Endothelial cell of umbilical vein (primary cell): Measurements from ENCODE around the gene C2CD4D. TPM values are rescaled to one million over a fixed set of nuclear protein-coding genes. Genes with fewer than 3 reads are reported as not detected.

Source experiments
- BruUV-seq: library from RNA; stranded (reverse); fragments of 400-500 nt; replicated peaks from 2 replicates; lab custom pipeline; 2021; lab: Mats Ljungman, UMichigan
- CTCF ChIA-PET: fragments of 300-600, 350-600 bp; sonication (Branson Sonifier 250); formaldehyde crosslinking; loops from one replicate; lab custom pipeline; 2021; ENCODE audit warnings: antibody characterized with exemption, inconsistent platforms; lab: Charles Lee
- POLR2A ChIA-PET: fragments of 300-600, 350-600 bp; sonication (Branson Sonifier 250); formaldehyde crosslinking; loops from one replicate; lab custom pipeline; 2021; ENCODE audit warnings: antibody characterized with exemption, inconsistent platforms; lab: Charles Lee
- DNase-seq: peaks from one replicate; pipeline ENCODE4 v3.0.0-alpha.2; 2011; ENCODE audit warnings: low read depth, low spot score
- FAIRE-seq: peaks from 2 replicates; lab custom pipeline; 2011; peaks lifted over from hg19 to GRCh38; lab: Jason Lieb, UNC
- H2AFZ ChIP-seq: 2 replicates; pipeline ENCODE4 v1.6.0; 2012; ENCODE audit warnings: low read depth, low read length, control low read depth, inconsistent platforms
- H3K27ac ChIP-seq: 2 replicates; pipeline ENCODE4 v1.5.1; 2011; ENCODE audit warnings: low read depth, mild to moderate bottlenecking, control low read depth, low read length, moderate library complexity; ENCODE audit not compliant: insufficient read depth
- H3K27me3 ChIP-seq, 2 experiments: 2 replicates each; pipeline versions ENCODE4 v1.6.0 to v1.6.1; 2011; ENCODE audit warnings: low read length in 2 of 2, mixed read lengths in 1 of 2; ENCODE audit not compliant: control insufficient read depth in 2 of 2, insufficient read depth in 2 of 2
- H3K36me3 ChIP-seq, 2 experiments: 2 replicates in 1 of 2; 3 replicates in 1 of 2; pipeline ENCODE4 v1.5.1; 2011; ENCODE audit warnings: low read length in 2 of 2, mild to moderate bottlenecking in 1 of 2, moderate library complexity in 1 of 2; ENCODE audit not compliant: control insufficient read depth in 2 of 2, insufficient read depth in 2 of 2; ENCODE audit errors: extremely low read depth in 1 of 2
- H3K4me1 ChIP-seq: 3 replicates; pipeline ENCODE4 v1.5.1; 2011; ENCODE audit warnings: mild to moderate bottlenecking, low read length; ENCODE audit not compliant: control insufficient read depth, insufficient read depth; ENCODE audit errors: extremely low read depth
- H3K4me2 ChIP-seq: 2 replicates; pipeline ENCODE4 v1.6.1; 2011; ENCODE audit warnings: low read length, control low read depth, mixed read lengths; ENCODE audit not compliant: insufficient read depth
- H3K4me3 ChIP-seq, 3 experiments: fragments of 200-600 bp in 1 of 3; sonication (generic), shearing (Covaris generic) in 1 of 3; replicated peaks in 1 of 3; 2 replicates each; pipeline ENCODE4 v1.5.1; 2011 to 2016; ENCODE audit warnings: control low read depth in 3 of 3, low read length in 3 of 3, mild to moderate bottlenecking in 2 of 3, inconsistent platforms in 1 of 3, low read depth in 1 of 3, moderate library complexity in 1 of 3; ENCODE audit not compliant: insufficient read depth in 1 of 3
- H3K79me2 ChIP-seq: 2 replicates; pipeline ENCODE4 v1.6.0; 2012; ENCODE audit warnings: low read length, inconsistent platforms; ENCODE audit not compliant: control insufficient read depth, insufficient read depth
- H3K9ac ChIP-seq: replicated peaks from 2 replicates; pipeline ENCODE3; 2011; ENCODE audit warnings: low read length, control low read depth; ENCODE audit not compliant: insufficient read depth; ENCODE audit errors: extremely low read depth
- H3K9me1 ChIP-seq: replicated peaks from 3 replicates; pipeline ENCODE4 v1.6.0; 2011; ENCODE audit warnings: mild to moderate bottlenecking, low read length; ENCODE audit not compliant: control insufficient read depth, insufficient read depth; ENCODE audit errors: extremely low read depth
- H3K9me3 ChIP-seq: replicated peaks from 2 replicates; pipeline ENCODE4 v1.5.1; 2012; ENCODE audit warnings: low read length, inconsistent platforms; ENCODE audit not compliant: control insufficient read depth, insufficient read depth
- H4K20me1 ChIP-seq: replicated peaks from 2 replicates; pipeline ENCODE3; 2011; ENCODE audit warnings: mild to moderate bottlenecking, low read length; ENCODE audit not compliant: control insufficient read depth, insufficient read depth; ENCODE audit errors: extremely low read depth
- CTCF ChIP-seq, 2 donors: IDR thresholded peaks; 1 replicate in 1 of 2; 2 replicates in 1 of 2; pipeline ENCODE4 v1.5.1; 2011; ENCODE audit warnings: low read length in 2 of 2, mild to moderate bottlenecking in 2 of 2, moderate library complexity in 2 of 2, control low read depth in 1 of 2, inconsistent platforms in 1 of 2, low read depth in 1 of 2; ENCODE audit not compliant: insufficient read depth in 1 of 2; ENCODE audit errors: extremely low read depth in 1 of 2
- EZH2 ChIP-seq: IDR thresholded peaks from 2 replicates; pipeline ENCODE4 v1.6.1; 2012; ENCODE audit warnings: borderline replicate concordance, low read depth, mild to moderate bottlenecking, moderate library complexity, low read length, inconsistent platforms; ENCODE audit not compliant: severe bottlenecking
- FOS ChIP-seq: IDR thresholded peaks from 2 replicates; pipeline ENCODE4 v1.6.1; 2011; ENCODE audit warnings: mild to moderate bottlenecking, low read length, moderate library complexity, borderline replicate concordance; ENCODE audit not compliant: insufficient read depth
- GATA2 ChIP-seq: IDR thresholded peaks from 2 replicates; pipeline ENCODE4 v1.7.0; 2011; ENCODE audit warnings: low read depth, mild to moderate bottlenecking, moderate library complexity, mixed read lengths, low read length; ENCODE audit not compliant: insufficient read length, insufficient read depth
- JUN ChIP-seq: IDR thresholded peaks from 2 replicates; pipeline ENCODE4 v1.6.1; 2011; ENCODE audit warnings: borderline replicate concordance, low read depth; ENCODE audit not compliant: insufficient read length, insufficient read depth
- MAX ChIP-seq: IDR thresholded peaks from 2 replicates; pipeline ENCODE4 v1.6.1; 2011; ENCODE audit not compliant: insufficient read depth, insufficient read length
- MYC ChIP-seq: IDR thresholded peaks from one replicate; pipeline ENCODE4 v1.6.1; 2011; ENCODE audit warnings: mild to moderate bottlenecking, low read depth, low read length
- POLR2A ChIP-seq: IDR thresholded peaks from 2 replicates; pipeline ENCODE4 v1.6.1; 2012; ENCODE audit warnings: low read depth, mild to moderate bottlenecking, control low read depth, low read length
- POLR2AphosphoS5 ChIP-seq: IDR thresholded peaks from 2 replicates; pipeline ENCODE4 v1.6.1; 2012; ENCODE audit warnings: low read depth, mild to moderate bottlenecking, control low read depth, low read length, moderate library complexity; ENCODE audit not compliant: insufficient read depth
- dilution Hi-C: fragments of 300-500 bp; cut with MboI; formaldehyde crosslinking; loops from one replicate; pipeline ENCODE4 v1.15.0; 2019; ENCODE audit warnings: low sequenced_read_pairs; ENCODE audit not compliant: extremely low pct_ligation_motif_present
- intact Hi-C: fragments of 100-400 bp; cut with micrococcal nuclease; formaldehyde crosslinking; loops from one replicate; pipeline ENCODE4 v1.10.0; 2022
- polyA plus RNA-seq, 4 experiments: library from polyadenylated mRNA; depleted of rRNA in 3 of 4; stranded (reverse) in 3 of 4; unstranded in 1 of 4; fragments of >200 nt; gene quantifications; 2 replicates each; pipeline versions ENCODE4 v1.2.1 to v1.2.3, GENCODE V29; 2011 to 2012; ENCODE audit warnings: missing spikeins in 1 of 4
- total RNA-seq: library from RNA; stranded (reverse); gene quantifications from 2 replicates; pipeline ENCODE4 v1.2.3, GENCODE V29; 2021

The C2CD4D gene
- total and polyA plus RNA-seq, 2 donors (not counting 3 experiments of a cell fraction or from before 2014, with no cell fraction given): not detected

GRCh38 chr1:151816548-151817352 lies 22.9 kb downstream of the C2CD4D start:
- H3K79me2 ChIP-seq: no peaks in the 10 kb centered on the region
- CTCF ChIA-PET: interaction anchor here (2.0 kb wide), 1 partner anchor 14 kb away, joined by 7 read pairs; no protein-coding TSS in a partner anchor
- no peaks in the 10 kb centered on the region for H3K9me3 ChIP-seq
- H2AFZ ChIP-seq: no peak overlapping the region
- H3K27ac ChIP-seq: no peak overlapping the region
- TF ChIP-seq CTCF (IDR thresholded peaks at IDR 0.05; ENCODE audit: extremely low read depth in 1 of 2, insufficient read depth in 1 of 2, low read depth in 1 of 2, low read length in 2 of 2): no peak
- no peak for TF ChIP-seq POLR2AphosphoS5
- TF ChIP-seq POLR2A: no peak
- no peak for TF ChIP-seq EZH2
- no peak for TF ChIP-seq MAX
- no peak for TF ChIP-seq FOS
- TF ChIP-seq MYC: no peak
- no peak for TF ChIP-seq JUN
- TF ChIP-seq GATA2: no peak
- no peaks in the 10 kb centered on the region for H3K9me1 ChIP-seq
- H3K4me3 ChIP-seq: no peak overlapping the region
- H3K9ac ChIP-seq: no peak overlapping the region
- H4K20me1 ChIP-seq: no peaks in the 10 kb centered on the region
- FAIRE-seq (no peak), DNase-seq (no peak)
- no peaks in the 10 kb centered on the region for H3K4me1 ChIP-seq
- no peak overlapping the region for H3K4me2 ChIP-seq
- peaks cover 0 to 3% of the 10 kb centered on the region in 2 experiments for H3K27me3 ChIP-seq
- no TSS peak for BruUV-seq
- dilution Hi-C loops (no loop called here), intact Hi-C loops (no loop called here)
- no peaks in the 10 kb centered on the region for H3K36me3 ChIP-seq
- POLR2A ChIA-PET: interaction anchor here (0.7 kb wide), 1 partner anchor 40 kb away, joined by 3 read pairs; no protein-coding TSS in a partner anchor
